H1 (cell line): ENCODE results near the gene ABCA13. TPM values are rescaled to one million over a fixed set of nuclear protein-coding genes. Genes with fewer than 3 reads are reported as not detected.

Experiments used
- CTCF ChIA-PET: fragments of 300-600 bp; sonication (Branson Sonifier 250); formaldehyde crosslinking; loops from one replicate; lab custom pipeline; 2021; ENCODE audit not compliant: partially characterized antibody; lab: Charles Lee
- POLR2A ChIA-PET: fragments of 300-600 bp; sonication (Branson Sonifier 250); formaldehyde crosslinking; loops from one replicate; lab custom pipeline; 2021; ENCODE audit warnings: inconsistent platforms; ENCODE audit not compliant: partially characterized antibody; lab: Charles Lee
- DNase-seq, 2 experiments: peaks; one replicate each; pipeline versions ENCODE4 v3.0.0 to v3.0.0-alpha.2; 2010 to 2022; ENCODE audit warnings: low spot score in 2 of 2, low read depth in 1 of 2, mixed read lengths in 1 of 2
- FAIRE-seq: peaks from 2 replicates; lab custom pipeline; 2011; peaks lifted over from hg19 to GRCh38; lab: Jason Lieb, UNC
- H2AFZ ChIP-seq: 2 replicates; pipeline ENCODE4 v1.8.1; 2012; ENCODE audit warnings: low read length, inconsistent platforms
- H2AK5ac ChIP-seq: 2 replicates; pipeline ENCODE4 v1.6.1; 2013; ENCODE audit warnings: low read depth, low read length
- H2BK120ac ChIP-seq: replicated peaks from 2 replicates; pipeline ENCODE3; 2013; ENCODE audit warnings: low read depth, low read length, inconsistent platforms
- H2BK12ac ChIP-seq: 2 replicates; pipeline ENCODE4 v1.6.1; 2013; ENCODE audit warnings: low read depth, low read length
- H2BK15ac ChIP-seq: 2 replicates; pipeline ENCODE4 v1.6.1; 2013; ENCODE audit warnings: low read length
- H2BK20ac ChIP-seq: 2 replicates; pipeline ENCODE4 v1.6.1; 2013; ENCODE audit warnings: low read length
- H2BK5ac ChIP-seq: 2 replicates; pipeline ENCODE4 v1.6.1; 2013; ENCODE audit warnings: low read depth, low read length
- H3K14ac ChIP-seq: 2 replicates; pipeline ENCODE4 v1.6.1; 2013; ENCODE audit warnings: inconsistent platforms; ENCODE audit not compliant: insufficient read length
- H3K18ac ChIP-seq: 2 replicates; pipeline ENCODE4 v1.6.1; 2013; ENCODE audit warnings: low read length; ENCODE audit errors: extremely low read depth
- H3K23ac ChIP-seq: 2 replicates; pipeline ENCODE4 v1.6.1; 2013; ENCODE audit warnings: inconsistent platforms; ENCODE audit not compliant: insufficient read length
- H3K23me2 ChIP-seq: 2 replicates; pipeline ENCODE4 v1.6.1; 2013; ENCODE audit warnings: low read depth, low read length
- H3K27ac ChIP-seq: 2 replicates; pipeline ENCODE4 v1.6.1; 2011; ENCODE audit warnings: low read depth, low read length, inconsistent platforms
- H3K27me3 ChIP-seq, 4 experiments: replicated peaks in 1 of 4; 1 replicate in 1 of 4; 2 replicates in 3 of 4; pipeline versions ENCODE4 v1.6.1 to v1.8.1; 2011 to 2013; ENCODE audit warnings: low read length in 3 of 4, mild to moderate bottlenecking in 3 of 4, inconsistent platforms in 2 of 4, mixed read lengths in 2 of 4, moderate library complexity in 1 of 4; ENCODE audit not compliant: control insufficient read depth in 3 of 4, insufficient read depth in 3 of 4; ENCODE audit errors: extremely low read depth in 1 of 4
- H3K36me3 ChIP-seq, 4 experiments: 2 replicates each; pipeline versions ENCODE4 v1.6.1 to v1.8.1; 2011 to 2013; ENCODE audit warnings: mild to moderate bottlenecking in 4 of 4, low read length in 3 of 4, moderate library complexity in 2 of 4, control low read depth in 1 of 4, inconsistent platforms in 1 of 4; ENCODE audit not compliant: insufficient read depth in 4 of 4, control insufficient read depth in 2 of 4
- H3K4ac ChIP-seq: replicated peaks from 2 replicates; pipeline ENCODE3; 2013; ENCODE audit warnings: low read length, low read depth, mixed read lengths, inconsistent platforms; ENCODE audit not compliant: insufficient read length
- H3K4me1 ChIP-seq, 4 experiments: replicated peaks in 1 of 4; 1 replicate in 1 of 4; 2 replicates in 3 of 4; pipeline versions ENCODE4 v1.6.1 to v1.8.1; 2011 to 2013; ENCODE audit warnings: low read length in 3 of 4, inconsistent platforms in 2 of 4, mixed read lengths in 1 of 4; ENCODE audit not compliant: insufficient read depth in 4 of 4, control insufficient read depth in 3 of 4
- H3K4me2 ChIP-seq, 2 experiments: 2 replicates each; pipeline versions ENCODE4 v1.6.1 to v1.8.1; 2011 to 2013; ENCODE audit warnings: low read depth in 2 of 2, low read length in 2 of 2, control low read depth in 1 of 2, inconsistent platforms in 1 of 2, mild to moderate bottlenecking in 1 of 2; ENCODE audit not compliant: insufficient read depth in 1 of 2
- H3K4me3 ChIP-seq, 4 experiments: fragments of 200-600, 300-600 bp in 1 of 4; sonication (generic), shearing (Covaris generic), sonication (Bioruptor Twin) in 1 of 4; 2 replicates each; pipeline versions ENCODE4 v1.5.1 to v1.8.1; 2011 to 2016; ENCODE audit warnings: low read length in 4 of 4, low read depth in 3 of 4, control low read depth in 2 of 4, inconsistent platforms in 2 of 4, mild to moderate bottlenecking in 2 of 4, mixed read lengths in 1 of 4, moderate library complexity in 1 of 4; ENCODE audit not compliant: insufficient read depth in 2 of 4; ENCODE audit errors: extremely low read depth in 1 of 4
- H3K56ac ChIP-seq: replicated peaks from 2 replicates; pipeline ENCODE3; 2013; ENCODE audit warnings: low read depth, mild to moderate bottlenecking, mixed read lengths, low read length, inconsistent platforms; ENCODE audit not compliant: insufficient read length
- H3K79me1 ChIP-seq: 2 replicates; pipeline ENCODE4 v1.6.1; 2013; ENCODE audit warnings: low read depth, low read length, control low read depth
- H3K79me2 ChIP-seq, 2 experiments: 2 replicates each; pipeline versions ENCODE4 v1.6.1 to v1.8.1; 2012 to 2013; ENCODE audit warnings: low read length in 2 of 2, mild to moderate bottlenecking in 2 of 2, inconsistent platforms in 1 of 2; ENCODE audit not compliant: insufficient read depth in 2 of 2, control insufficient read depth in 1 of 2
- H3K9ac ChIP-seq, 4 experiments: replicated peaks in 1 of 4; 1 replicate in 1 of 4; 2 replicates in 3 of 4; pipeline versions ENCODE4 v1.6.1 to v1.8.1; 2011 to 2013; ENCODE audit warnings: low read depth in 3 of 4, low read length in 3 of 4, control low read depth in 2 of 4, mild to moderate bottlenecking in 2 of 4, moderate library complexity in 2 of 4, inconsistent platforms in 1 of 4; ENCODE audit errors: extremely low read depth in 1 of 4
- H3K9me3 ChIP-seq, 2 experiments: 2 replicates each; pipeline versions ENCODE4 v1.6.1 to v1.8.1; 2012 to 2013; ENCODE audit warnings: mild to moderate bottlenecking in 2 of 2, moderate library complexity in 2 of 2, control low read depth in 1 of 2, inconsistent platforms in 1 of 2, low read depth in 1 of 2, low read length in 1 of 2, mixed read lengths in 1 of 2; ENCODE audit not compliant: insufficient read depth in 2 of 2
- H4K20me1 ChIP-seq, 2 experiments: replicated peaks in 1 of 2; 2 replicates each; pipeline versions ENCODE3 to v1.8.1; 2011 to 2013; ENCODE audit warnings: inconsistent platforms in 2 of 2, low read length in 2 of 2, mild to moderate bottlenecking in 1 of 2; ENCODE audit not compliant: insufficient read depth in 2 of 2, control insufficient read depth in 1 of 2
- H4K5ac ChIP-seq: 2 replicates; pipeline ENCODE4 v1.6.1; 2013; ENCODE audit warnings: low read length, low read depth, mixed read lengths, inconsistent platforms; ENCODE audit not compliant: insufficient read length
- H4K8ac ChIP-seq: 2 replicates; pipeline ENCODE4 v1.8.0; 2013; ENCODE audit warnings: mild to moderate bottlenecking, moderate library complexity, low read length, inconsistent platforms; ENCODE audit not compliant: insufficient read depth; ENCODE audit errors: extremely low read depth
- H4K91ac ChIP-seq: replicated peaks from 2 replicates; pipeline ENCODE3; 2013; ENCODE audit warnings: low read length, mixed read lengths, inconsistent platforms; ENCODE audit not compliant: insufficient read length
- ATF2 ChIP-seq: IDR thresholded peaks from 2 replicates; pipeline ENCODE4 v1.6.1; 2012; ENCODE audit warnings: low read length, inconsistent platforms
- WGBS, 2 experiments: shearing (Covaris generic) in 1 of 2; methylation state at CpG; one replicate each; pipeline versions ENCODE4 v1.1.6 to v1.1.7; 2013 to 2015; ENCODE audit warnings: low lambda C conversion rate in 2 of 2, mixed read lengths in 2 of 2, inconsistent platforms in 1 of 2, low coverage in 1 of 2, missing lambda C conversion rate in 1 of 2; ENCODE audit not compliant: insufficient replicate concordance in 2 of 2, insufficient coverage in 1 of 2, insufficient read length in 1 of 2; ENCODE audit errors: extremely low coverage in 1 of 2, missing lambda C conversion rate in 1 of 2; 5-methylcytosine and 5-hydroxymethylcytosine counted together
- polyA plus RNA-seq, 7 experiments: library from polyadenylated mRNA; depleted of rRNA in 3 of 7; stranded (reverse) in 5 of 7; unstranded in 2 of 7; fragments of >200 nt in 5 of 7; fragments of 200-250 nt in 2 of 7; gene quantifications; 1 replicate in 5 of 7; 2 replicates in 1 of 7; 4 replicates in 1 of 7; pipeline versions ENCODE4 v1.2.1 to v1.2.3, GENCODE V29; 2011 to 2013; ENCODE audit warnings: missing spikeins in 2 of 7, mixed read lengths in 2 of 7
- total RNA-seq: library from RNA; stranded (reverse); fragmentation: NEBNext Ultra II Directional; extraction: Animal tissue kit (Norgen Biotek cat#: 25700); gene quantifications from 2 replicates; pipeline ENCODE4 v1.2.1, GENCODE V29; 2021

The ABCA13 gene
- total and polyA plus RNA-seq, 2 of the 8 experiments (the other 6 are each of a cell fraction or from before 2014, with no cell fraction given), result 0.07 to 0.09 TPM

DNA sequence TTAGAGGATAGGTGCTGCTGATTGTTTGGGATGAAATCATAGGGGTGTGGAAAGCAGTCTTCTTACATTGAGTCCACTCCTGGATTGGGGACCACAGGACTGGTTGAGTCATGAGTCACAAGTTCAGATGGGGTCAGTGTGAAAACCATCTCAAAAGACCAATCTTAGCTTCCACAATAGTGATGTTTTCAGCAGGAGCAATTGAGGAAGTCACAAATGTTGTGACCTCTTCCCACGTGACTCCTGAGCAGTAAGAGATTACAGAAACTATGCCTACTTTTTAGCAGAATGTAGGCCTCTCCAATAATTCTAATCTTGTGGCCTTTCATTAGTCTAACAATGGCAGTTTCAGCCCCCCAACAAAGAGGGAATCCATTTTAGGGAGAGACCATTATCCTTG, 496.1 kb downstream of the ABCA13 start:
- no peak overlapping the region for H3K4me2 ChIP-seq
- H4K8ac ChIP-seq, result no peak overlapping the region
- no peak overlapping the region for H2BK20ac ChIP-seq
- no peaks in the 10 kb centered on the region for H4K20me1 ChIP-seq
- H3K4me1 ChIP-seq, result no peaks in the 10 kb centered on the region
- WGBS, 2 experiments, result 100% methylated on average over 1 of the region's 1 CpG; no CpG with 5 or more reads in 1 of the 2 experiments
- H4K91ac ChIP-seq, result no peak overlapping the region
- no peak overlapping the region for H2BK15ac ChIP-seq
- H3K14ac ChIP-seq, result no peak overlapping the region
- H3K23me2 ChIP-seq, result no peaks in the 10 kb centered on the region
- H2BK120ac ChIP-seq, result no peak overlapping the region
- H3K79me1 ChIP-seq, result no peaks in the 10 kb centered on the region
- H3K4ac ChIP-seq, result no peak overlapping the region
- DNase-seq (no peak), FAIRE-seq (no peak)
- no peak overlapping the region for H3K4me3 ChIP-seq
- H3K27ac ChIP-seq, result no peak overlapping the region
- POLR2A ChIA-PET, result no interaction called here
- H3K27me3 ChIP-seq, result no peaks in the 10 kb centered on the region
- CTCF ChIA-PET, result no interaction called here
- no peak overlapping the region for H2AFZ ChIP-seq
- H3K23ac ChIP-seq, result no peak overlapping the region
- no peaks in the 10 kb centered on the region for H3K36me3 ChIP-seq
- no peak overlapping the region for H2AK5ac ChIP-seq
- H4K5ac ChIP-seq, result no peak overlapping the region
- no peak overlapping the region for H3K9ac ChIP-seq
- H3K9me3 ChIP-seq, result no peaks in the 10 kb centered on the region
- no peak overlapping the region for H3K56ac ChIP-seq
- H3K79me2 ChIP-seq, result no peaks in the 10 kb centered on the region
- H2BK12ac ChIP-seq, result no peak overlapping the region
- no peak overlapping the region for H3K18ac ChIP-seq
- TF ChIP-seq ATF2, result no peak
- H2BK5ac ChIP-seq, result no peak overlapping the region
